ENCODE measurements around the gene ANKRD26. TPM values are rescaled to one million over a fixed set of nuclear protein-coding genes. Genes with fewer than 3 reads are reported as not detected.
"Not testable (repeated sequence)": the region's sequence is repeated elsewhere in the genome, so short reads cannot be mapped to it uniquely, and the experiment has no call there.

The ANKRD26 gene
- 10 to 100 TPM; 11.8 to 21.0 (median 14.7) TPM for polyA plus RNA-seq (ENCODE audit: insufficient read length in 4 of 4)

- DNase-seq (ENCODE audit: low read depth in 4 of 4, low spot score in 2 of 4): peak; percentile 92 to 97 (median 96)
These were observed at the start of gene ANKRD26 for GRCh38 chr10:27099916-27100812. TSS of gene ANKRD26 (minus strand) at chr10:27100494. CDS start at chr10:27100326, 168 bp downstream.

DNA sequence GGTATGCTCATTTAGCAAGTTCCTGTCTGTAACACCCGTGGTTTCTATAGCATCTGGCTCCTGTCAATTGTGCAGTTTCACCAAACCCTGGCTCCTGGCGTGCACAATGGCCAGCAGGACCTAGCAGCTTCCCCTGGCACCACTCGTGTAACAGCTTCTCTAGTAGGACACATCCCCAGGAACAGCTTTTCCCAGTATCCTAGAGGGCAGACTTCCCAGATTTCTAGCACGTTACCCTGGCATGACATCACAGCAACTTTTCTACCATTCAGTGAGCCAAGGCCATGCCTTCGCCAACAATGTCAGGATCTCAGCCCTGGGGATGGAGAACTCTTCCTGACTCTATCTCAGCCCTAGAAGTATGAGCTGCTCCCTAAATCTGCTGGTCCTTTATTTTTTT, 47.4 kb upstream of the ANKRD26 start:
- DNase-seq (ENCODE audit: low read depth in 4 of 4, low spot score in 2 of 4): no peak

DNA sequence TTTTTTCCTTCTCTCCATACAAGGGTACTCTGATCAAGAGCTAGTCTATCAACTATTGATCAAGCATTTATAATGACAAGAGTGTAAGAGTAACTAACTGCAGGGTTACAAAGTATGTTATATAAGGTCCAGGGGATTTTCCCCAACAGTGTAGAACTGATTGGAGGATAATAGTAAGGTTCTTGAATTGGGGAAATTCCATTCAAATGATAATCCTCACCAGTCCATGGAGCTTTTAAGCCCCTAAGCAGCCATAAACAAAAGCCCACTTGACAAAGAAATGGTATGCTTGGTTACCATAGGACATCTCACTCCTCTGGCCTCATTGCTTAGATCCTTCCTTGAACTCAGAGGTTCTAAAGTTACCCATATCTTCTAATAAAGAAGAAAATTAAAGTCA, 45.6 kb upstream of the ANKRD26 start:
- DNase-seq (ENCODE audit: low read depth in 4 of 4, low spot score in 2 of 4): no peak

- DNase-seq (ENCODE audit: low read depth in 4 of 4, low spot score in 2 of 4): no peak
These were observed 43.4 kb upstream of the ANKRD26 start for GRCh38 chr10:27143686-27144085.

DNA sequence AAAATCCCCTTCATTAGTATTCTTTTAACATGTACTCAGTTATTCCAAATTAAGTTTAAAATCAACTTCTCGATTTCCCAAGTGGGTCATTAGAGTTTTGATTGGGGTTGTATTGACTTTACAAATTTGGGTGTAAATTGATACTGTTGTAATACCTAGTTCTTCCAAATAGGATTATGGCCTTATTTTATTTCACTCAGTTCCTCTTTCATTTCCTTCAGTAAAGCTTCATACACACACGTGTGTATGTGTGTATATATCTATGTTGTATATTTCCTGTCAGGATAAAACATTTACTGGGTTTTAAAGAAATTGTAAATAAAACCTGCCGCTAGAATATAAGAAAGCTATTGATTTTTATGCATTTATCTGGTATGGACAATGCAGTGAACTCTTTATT, 38.0 kb upstream of the ANKRD26 start:
- no peak for DNase-seq (ENCODE audit: low read depth in 4 of 4, low spot score in 2 of 4)

- no peak for DNase-seq (ENCODE audit: low read depth in 4 of 4, low spot score in 2 of 4)
These were observed 34.1 kb upstream of the ANKRD26 start for GRCh38 chr10:27134371-27134770.

DNA sequence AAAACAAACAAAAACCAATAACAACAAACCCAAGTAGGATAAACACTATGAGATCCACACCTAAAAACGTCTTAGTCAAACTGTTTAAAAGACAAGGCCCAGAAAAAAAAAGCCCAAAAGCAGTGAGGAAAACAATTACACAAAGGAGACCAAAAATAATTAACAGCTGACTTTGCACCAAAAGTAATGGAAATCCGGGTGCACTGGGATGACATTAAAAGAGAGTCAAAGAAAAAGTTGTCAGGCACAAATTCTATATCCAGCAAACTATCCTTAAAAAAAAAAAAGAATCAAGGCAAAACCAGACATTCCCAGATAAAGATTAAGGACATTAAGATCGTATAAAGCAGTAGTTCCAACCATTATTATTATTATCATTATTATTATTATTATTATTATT, 7.9 kb upstream of the ANKRD26 start:
- DNase-seq (ENCODE audit: low read depth in 4 of 4, low spot score in 2 of 4): no peak

DNA sequence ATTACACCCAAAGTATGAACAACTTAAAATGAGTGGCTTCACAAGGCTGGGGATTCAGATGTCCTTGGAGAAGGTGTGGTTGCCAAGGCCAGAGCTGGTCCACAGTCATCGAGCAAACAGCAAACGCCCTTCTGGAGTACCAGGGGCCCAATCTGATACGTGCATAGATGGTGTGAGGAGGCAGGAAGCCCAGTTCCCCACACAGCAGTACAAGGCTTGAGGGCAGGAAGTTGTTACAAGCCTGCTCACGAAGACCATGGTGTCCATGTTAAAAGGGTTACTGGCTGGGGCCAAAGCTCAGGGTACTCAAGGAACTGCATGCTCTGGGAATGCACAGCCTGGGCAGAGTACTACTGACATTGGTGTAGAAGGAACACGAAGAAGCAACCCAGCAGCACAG, 4.6 kb upstream of the ANKRD26 start:
- no peak for DNase-seq (ENCODE audit: low read depth in 4 of 4, low spot score in 2 of 4)

DNA sequence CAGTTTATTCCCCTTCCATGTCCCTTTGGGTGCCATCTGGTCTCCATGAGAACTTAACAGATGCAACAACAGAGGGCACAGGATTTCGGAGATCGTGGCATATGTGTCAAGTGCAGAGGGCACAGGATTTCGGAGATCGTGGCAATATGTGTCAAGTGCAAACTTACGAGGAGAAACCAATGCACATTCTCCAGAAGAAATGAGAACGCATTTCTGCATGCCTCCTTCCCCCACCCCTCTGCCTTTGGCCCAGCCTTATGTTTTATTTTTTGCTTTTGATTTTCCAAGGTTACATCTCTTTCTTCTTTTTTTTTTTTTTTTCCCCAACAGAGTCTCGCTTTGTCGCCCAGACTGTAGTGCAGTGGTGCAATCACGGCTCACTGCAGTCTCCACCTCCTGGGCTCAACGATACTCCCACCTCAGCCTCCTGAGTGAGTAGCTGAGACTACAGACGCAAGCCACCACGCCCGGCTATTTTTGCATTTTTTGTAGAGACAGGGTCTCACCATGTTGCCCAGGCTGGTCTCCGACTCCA, 586 bp upstream of the ANKRD26 start:
- DNase-seq (ENCODE audit: low read depth in 4 of 4, low spot score in 2 of 4): no peak

DNA sequence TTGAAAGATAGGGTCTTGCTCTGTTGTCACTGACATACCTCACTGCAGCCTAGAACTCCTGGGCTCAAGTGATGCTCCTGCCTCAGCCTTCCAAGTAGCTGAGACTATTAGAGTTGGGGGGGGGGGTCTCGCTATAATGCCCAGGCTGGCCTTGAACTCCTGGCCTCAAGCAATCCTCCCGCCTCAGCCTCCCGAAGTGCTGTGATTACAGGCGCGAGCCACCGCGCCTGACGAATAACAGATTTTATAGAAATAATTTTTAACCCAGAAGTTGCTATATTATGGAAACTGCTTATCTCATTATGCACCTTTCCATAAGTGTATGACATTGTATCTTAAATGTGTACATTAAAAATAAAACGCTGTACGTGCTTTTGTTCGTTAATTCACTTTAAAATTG, 846 bp downstream of the ANKRD26 start:
- no peak for DNase-seq (ENCODE audit: low read depth in 4 of 4, low spot score in 2 of 4)

DNA sequence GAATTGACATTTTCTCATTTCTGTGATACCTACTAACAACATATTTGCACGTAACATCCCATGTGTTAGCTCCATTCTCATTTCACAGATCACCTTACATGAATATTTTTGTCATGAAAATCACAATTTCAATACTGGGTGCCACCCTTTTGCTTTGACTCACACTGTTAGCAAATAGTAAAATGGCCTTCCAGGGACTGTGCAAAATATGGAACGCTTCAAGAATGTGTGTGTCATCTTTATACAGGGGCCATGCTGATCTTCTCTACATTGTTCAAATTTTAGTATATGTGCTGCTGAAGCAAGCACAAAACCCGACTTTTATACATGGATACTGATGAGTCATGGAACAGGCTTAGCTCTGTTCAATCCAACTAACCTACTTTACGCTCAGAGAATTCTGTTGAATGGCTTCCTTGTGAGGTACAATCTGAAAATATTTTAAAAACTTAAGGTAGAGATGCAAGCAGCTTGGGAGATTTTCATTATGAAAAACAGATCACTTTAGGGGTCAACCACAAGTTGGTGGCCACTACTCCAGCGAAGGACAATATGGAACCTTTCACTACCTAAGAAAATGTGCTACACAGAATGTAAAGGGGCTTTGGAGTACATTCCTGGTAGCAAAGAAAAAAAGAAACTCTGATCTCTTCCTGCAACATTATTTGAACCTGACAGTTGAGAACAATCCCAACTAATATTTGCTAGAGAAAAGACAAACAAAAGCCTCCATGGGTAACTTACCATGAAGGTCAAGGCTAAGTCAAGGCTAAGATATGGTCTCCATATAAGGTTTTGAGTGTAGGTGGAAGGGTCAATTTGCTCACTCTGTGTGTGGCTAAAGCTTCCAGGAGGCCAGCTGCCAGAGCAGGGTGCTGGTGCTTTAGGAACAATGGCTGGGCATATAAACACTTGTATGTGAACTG, 11.9 kb downstream of the ANKRD26 start:
- DNase-seq (ENCODE audit: low read depth in 4 of 4, low spot score in 2 of 4): no peak

- no peak for DNase-seq (ENCODE audit: low read depth in 4 of 4, low spot score in 2 of 4)
These were observed 27.7 kb downstream of the ANKRD26 start for GRCh38 chr10:27072436-27073114.

- DNase-seq (ENCODE audit: low read depth in 4 of 4, low spot score in 2 of 4): no peak
These were observed 31.9 kb downstream of the ANKRD26 start for GRCh38 chr10:27068217-27068891.

DNA sequence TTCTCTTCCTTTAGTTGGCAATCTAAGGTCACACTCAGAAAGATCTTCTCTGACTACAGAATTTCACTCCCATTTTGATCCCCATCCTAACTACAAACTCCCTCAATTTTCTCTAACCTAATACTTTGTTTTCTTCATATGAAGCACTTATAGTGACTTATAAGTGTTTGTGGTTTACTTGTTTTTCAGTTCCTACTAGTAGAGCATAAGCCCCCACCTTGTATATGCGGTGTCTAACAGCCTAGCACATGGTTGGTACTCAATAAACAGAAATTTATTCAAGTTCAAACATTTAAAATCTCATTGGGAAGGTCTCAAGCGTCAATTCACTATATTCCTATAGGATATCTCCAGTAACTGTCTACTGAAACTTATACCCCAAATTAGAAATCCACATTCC, 35.2 kb downstream of the ANKRD26 start:
- DNase-seq (ENCODE audit: low read depth in 4 of 4, low spot score in 2 of 4): no peak

DNA sequence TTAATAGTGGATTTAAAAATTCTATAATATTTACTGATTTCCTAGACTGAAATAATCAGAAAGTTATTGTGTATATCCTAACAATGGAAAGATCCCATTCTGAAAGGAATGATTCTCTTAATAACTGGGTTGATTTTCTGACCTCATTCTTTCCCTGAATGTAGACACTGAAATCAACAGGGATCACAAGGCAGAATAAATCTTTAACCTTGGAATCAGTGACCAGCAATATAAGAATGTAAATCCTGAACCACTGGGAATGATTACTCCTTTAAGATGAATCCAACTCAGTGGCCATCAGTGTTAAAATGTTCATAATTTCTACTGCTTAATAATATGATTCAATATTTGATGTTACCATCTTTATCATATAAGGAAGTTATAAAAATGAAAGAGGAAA, 47.6 kb downstream of the ANKRD26 start:
- DNase-seq (ENCODE audit: low read depth in 4 of 4, low spot score in 2 of 4): no peak

- DNase-seq (ENCODE audit: low read depth in 4 of 4, low spot score in 2 of 4): not testable (repeated sequence)
These were observed 55.0 kb downstream of the ANKRD26 start for GRCh38 chr10:27045247-27045646.

DNA sequence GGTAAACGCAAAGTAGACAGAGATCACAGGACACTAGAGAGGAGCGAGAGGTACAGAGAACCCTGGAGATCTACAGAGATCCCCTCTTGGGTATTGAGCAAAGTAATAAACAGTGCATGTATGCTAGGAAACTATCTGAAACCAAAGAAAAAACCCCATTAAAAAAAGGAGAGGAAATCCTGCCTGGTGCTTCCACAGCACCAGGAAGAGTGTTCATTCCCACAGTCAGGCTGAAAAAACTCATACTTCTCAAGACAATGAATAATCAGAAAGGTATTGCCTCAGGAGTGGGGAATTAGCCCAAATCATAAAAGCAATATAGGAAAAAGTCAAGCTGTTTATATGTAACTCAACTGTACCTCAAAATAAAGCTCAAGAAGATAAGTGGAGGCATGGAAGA, 59.1 kb downstream of the ANKRD26 start:
- DNase-seq (ENCODE audit: low read depth in 4 of 4, low spot score in 2 of 4): no peak

DNA sequence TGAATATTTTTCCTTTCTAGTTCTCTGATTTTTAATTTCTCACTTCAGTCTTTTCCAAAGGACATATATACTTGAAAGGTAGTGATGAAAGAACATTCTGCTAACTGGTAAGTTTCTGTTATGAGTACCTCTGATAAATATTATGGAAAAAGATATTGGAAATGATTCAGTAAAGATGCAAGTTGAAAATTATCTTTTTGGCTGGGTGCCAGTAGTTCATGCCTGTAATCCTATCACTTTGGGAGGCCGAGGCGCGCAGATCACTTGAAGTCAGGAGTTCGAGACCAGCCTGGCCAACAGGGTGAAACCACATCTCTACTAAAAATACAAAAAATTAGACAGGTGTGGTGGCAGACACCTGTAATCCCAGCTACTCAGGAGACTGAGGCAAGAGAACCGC, 62.1 kb downstream of the ANKRD26 start:
- no peak for DNase-seq (ENCODE audit: low read depth in 4 of 4, low spot score in 2 of 4)

GRCh38 chr10:27035163-27035562, 65.1 kb downstream of the ANKRD26 start:
- no peak for DNase-seq (ENCODE audit: low read depth in 4 of 4, low spot score in 2 of 4)

- no peak for DNase-seq (ENCODE audit: low read depth in 4 of 4, low spot score in 2 of 4)
These were observed 70.2 kb downstream of the ANKRD26 start for GRCh38 chr10:27030060-27030459.

Data from left renal cortex interstitium (tissue), 4 donors.